Left ventricle myocardium superior (tissue), 1 donor: ENCODE measurements around the gene EHHADH. TPM values are rescaled to one million over a fixed set of nuclear protein-coding genes. Genes with fewer than 3 reads are reported as not detected.
"Not testable (repeated sequence)": the region's sequence is repeated elsewhere in the genome, so short reads cannot be mapped to it uniquely, and the experiment has no call there.

Experiments
- ATAC-seq: fragments of 200-7000 bp; cut with Tn5 transposase; one replicate; pipeline ENCODE4 v1.9.1; 2020; ENCODE audit warnings: mild to moderate bottlenecking, moderate library complexity
- DNase-seq: peaks from one replicate; pipeline ENCODE4 v3.0.0-alpha.2; 2020
- intact Hi-C: fragments of 100-400 bp; cut with micrococcal nuclease; formaldehyde crosslinking; loops from one replicate; pipeline ENCODE4 v1.11.0; 2022
- total RNA-seq: library from RNA; stranded (reverse); fragmentation: NEBNext Ultra II Directional; extraction: Animal tissue kit (Norgen Biotek cat#: 25700); gene quantifications from one replicate; pipeline ENCODE4 v1.2.1, GENCODE V29; 2021
- donor health status: DM: no; HTN: yes; CAD: no; lungs with severe emphysema.

The EHHADH gene
- total RNA-seq, 1 donor from 2014 or later = 19.2 TPM

- DNase-seq (no peak), ATAC-seq (no peak)
- intact Hi-C loops = no loop called here
Observed at GRCh38 chr3:185257334-185257733, 3.5 kb upstream of the EHHADH start.

GRCh38 chr3:185254799-185255198 lies 950 bp upstream of the EHHADH start:
- ATAC-seq = no peak
- DNase-seq = no peak
- intact Hi-C loops = no loop called here

GRCh38 chr3:185253133-185253532 lies 716 bp downstream of the EHHADH start:
- DNase-seq, ATAC-seq, intact Hi-C loops: not testable (repeated sequence)

- ATAC-seq = no peak
Observed at GRCh38 chr3:185251272-185251671, 2.6 kb downstream of the EHHADH start.

GRCh38 chr3:185250653-185251052 lies 3.2 kb downstream of the EHHADH start:
- DNase-seq (no peak), ATAC-seq (no peak)
- intact Hi-C loops = no loop called here

More at GRCh38 chr3:185251272-185251671, 2.6 kb downstream of the EHHADH start:
- intact Hi-C loops = no loop called here
- no peak for DNase-seq

- ATAC-seq = no peak
- no peak for DNase-seq
- intact Hi-C loops = no loop called here
Observed at GRCh38 chr3:185250247-185250646, 3.6 kb downstream of the EHHADH start.

GRCh38 chr3:185242642-185243041 lies 11.2 kb downstream of the EHHADH start:
- intact Hi-C loops = no loop called here
- no peak for DNase-seq
- ATAC-seq = no peak

GRCh38 chr3:185236969-185237368 lies 16.9 kb downstream of the EHHADH start:
- DNase-seq (no peak), ATAC-seq (no peak)
- intact Hi-C loops = no loop called here

GRCh38 chr3:185233328-185233727 lies 20.5 kb downstream of the EHHADH start:
- ATAC-seq (no peak), DNase-seq (no peak)
- intact Hi-C loops = no loop called here

GRCh38 chr3:185226526-185226925 lies 27.3 kb downstream of the EHHADH start:
- intact Hi-C loops, DNase-seq, ATAC-seq: not testable (repeated sequence)

GRCh38 chr3:185225523-185225922 lies 28.3 kb downstream of the EHHADH start:
- no peak for ATAC-seq
- DNase-seq = no peak
- intact Hi-C loops = no loop called here

- intact Hi-C loops = no loop called here
- ATAC-seq (no peak), DNase-seq (no peak)
Observed at GRCh38 chr3:185225080-185225479, 28.8 kb downstream of the EHHADH start.

GRCh38 chr3:185221203-185221602 lies 32.6 kb downstream of the EHHADH start:
- DNase-seq = no peak
- intact Hi-C loops = no loop called here
- no peak for ATAC-seq

GRCh38 chr3:185216607-185216958 lies 37.3 kb downstream of the EHHADH start:
- ATAC-seq (peak; percentile 72), DNase-seq (no peak)
- intact Hi-C loops = no loop called here

GRCh38 chr3:185215873-185216606 lies 37.8 kb downstream of the EHHADH start:
- ATAC-seq = no peak
- intact Hi-C loops = no loop called here
- no peak for DNase-seq

- intact Hi-C loops = no loop called here
- no peak for DNase-seq
- no peak for ATAC-seq
Observed at GRCh38 chr3:185212559-185212958, 41.3 kb downstream of the EHHADH start.

- intact Hi-C loops = no loop called here
- ATAC-seq (no peak), DNase-seq (no peak)
Observed at GRCh38 chr3:185212086-185212485, 41.8 kb downstream of the EHHADH start.

GRCh38 chr3:185210621-185211142 lies 43.2 kb downstream of the EHHADH start:
- DNase-seq (no peak), ATAC-seq (no peak)
- intact Hi-C loops = no loop called here

- DNase-seq (no peak), ATAC-seq (no peak)
- intact Hi-C loops = no loop called here
Observed at GRCh38 chr3:185208823-185209222, 45.0 kb downstream of the EHHADH start.

GRCh38 chr3:185207931-185208746 lies 45.7 kb downstream of the EHHADH start:
- intact Hi-C loops = no loop called here
- DNase-seq = no peak
- no peak for ATAC-seq
